A549 (cell line): Measurements from ENCODE around the gene ENTPD2. TPM values are rescaled to one million over a fixed set of nuclear protein-coding genes. Genes with fewer than 3 reads are reported as not detected.

ENCODE experiments used
- ATAC-seq, 2 experiments: fragments of 200-7000 bp in 1 of 2; fragments of >200 bp in 1 of 2; cut with Nextera tagmentation in 1 of 2; cut with Tn5 transposase in 1 of 2; 3 replicates each; pipeline versions ENCODE4 v1.8.0 to v1.9.1; 2018 to 2020; ENCODE audit warnings: mild to moderate bottlenecking in 1 of 2, moderate library complexity in 1 of 2
- CTCF ChIA-PET: fragments of 300-600 bp; sonication (Branson Sonifier 250); formaldehyde crosslinking; extraction: SDS; loops from one replicate; lab custom pipeline; 2021; ENCODE audit warnings: antibody characterized with exemption, inconsistent platforms; lab: Yijun Ruan, JAX
- POLR2A ChIA-PET: fragments of 350-600 bp; formaldehyde crosslinking; extraction: SDS; loops from one replicate; lab custom pipeline; 2021; ENCODE audit warnings: antibody characterized with exemption, inconsistent platforms; lab: Yijun Ruan, JAX
- DNase-seq, 2 experiments: peaks; one replicate each; pipeline versions ENCODE4 v3.0.0 to v3.0.0-alpha.2; 2011 to 2016; ENCODE audit warnings: low read depth in 1 of 2, low spot score in 1 of 2
- FAIRE-seq: peaks from 2 replicates; lab custom pipeline; 2011; peaks lifted over from hg19 to GRCh38; lab: Jason Lieb, UNC
- H3K27ac ChIP-seq, 2 experiments: fragments of >200 bp; sonication (Bioruptor Twin); formaldehyde crosslinking; 3 replicates each; pipeline ENCODE4 v1.5.1; 2016 to 2017
- H3K4me1 ChIP-seq: fragments of >200 bp; sonication (Bioruptor Twin); formaldehyde crosslinking; 3 replicates; pipeline ENCODE4 v1.6.1; 2016
- H3K4me2 ChIP-seq: fragments of >200 bp; sonication (Bioruptor Twin); formaldehyde crosslinking; 3 replicates; pipeline ENCODE4 v1.6.1; 2016
- H3K4me3 ChIP-seq: fragments of >200 bp; sonication (Bioruptor Twin); formaldehyde crosslinking; 3 replicates; pipeline ENCODE4 v1.5.1; 2016
- H3K9me3 ChIP-seq: fragments of >200 bp; sonication (Bioruptor Twin); formaldehyde crosslinking; 3 replicates; pipeline ENCODE4 v1.6.1; 2016
- ATOH8 ChIP-seq: fragments of 250-450 bp; sonication (Bioruptor Pico); IDR thresholded peaks from 2 replicates; pipeline ENCODE4 v1.5.0; 2020; ENCODE audit warnings: low read depth, mild to moderate bottlenecking, moderate library complexity
- CHD2 ChIP-seq: fragments of 150-350 bp; IDR thresholded peaks from 2 replicates; pipeline ENCODE4 v1.6.1; 2014; ENCODE audit warnings: low read length; ENCODE audit not compliant: partially characterized antibody
- EHF ChIP-seq: fragments of 250-450 bp; sonication (Bioruptor Pico); IDR thresholded peaks from 2 replicates; pipeline ENCODE4 v1.5.0; 2020; ENCODE audit warnings: mild to moderate bottlenecking
- EHMT2 ChIP-seq: fragments of 200-600 bp; sonication (generic); IDR thresholded peaks from 2 replicates; pipeline ENCODE4 v1.6.1; 2016; ENCODE audit warnings: antibody characterized with exemption, low read depth, mild to moderate bottlenecking, moderate library complexity
- FOXS1 ChIP-seq: fragments of 250-450 bp; sonication (Bioruptor Pico); IDR thresholded peaks from 2 replicates; pipeline ENCODE4 v1.5.0; 2020; ENCODE audit warnings: mild to moderate bottlenecking, moderate library complexity
- GATA3 ChIP-seq: IDR thresholded peaks from 2 replicates; pipeline ENCODE4 v1.6.1; 2012; ENCODE audit warnings: borderline replicate concordance
- HES2 ChIP-seq: fragments of >200 bp; sonication (Bioruptor Twin); formaldehyde crosslinking; IDR thresholded peaks from 2 replicates; pipeline ENCODE4 v1.6.1; 2016
- HMGXB4 ChIP-seq: fragments of 250-450 bp; sonication (Bioruptor Pico); IDR thresholded peaks from 2 replicates; pipeline ENCODE4 v1.5.0; 2021; ENCODE audit warnings: mild to moderate bottlenecking, moderate library complexity, borderline replicate concordance
- JUNB ChIP-seq: fragments of >200 bp; sonication (Bioruptor Twin); formaldehyde crosslinking; IDR thresholded peaks from 2 replicates; pipeline ENCODE4 v1.6.1; 2016
- NPAS2 ChIP-seq: fragments of 250-450 bp; sonication (Bioruptor Pico); IDR thresholded peaks from 2 replicates; pipeline ENCODE4 v1.8.0; 2022; ENCODE audit warnings: mild to moderate bottlenecking, moderate library complexity, borderline replicate concordance
- NR3C1 ChIP-seq: fragments of >200 bp; sonication (Bioruptor Twin); formaldehyde crosslinking; IDR thresholded peaks from 3 replicates; pipeline ENCODE4 v1.6.1; 2017
- PBX3 ChIP-seq: IDR thresholded peaks from 2 replicates; pipeline ENCODE4 v1.6.1; 2012
- POLR2A ChIP-seq: IDR thresholded peaks from 2 replicates; pipeline ENCODE4 v1.6.1; 2012; ENCODE audit warnings: mild to moderate bottlenecking, low read length
- POLR2AphosphoS2 ChIP-seq: conservative IDR thresholded peaks from 2 replicates; pipeline ENCODE4 v1.6.1; 2012; ENCODE audit warnings: low read length, improper control_type of control experiment, inconsistent platforms
- RAD21 ChIP-seq, 2 experiments: fragments of >200 bp in 1 of 2; sonication (Bioruptor Twin) in 1 of 2; formaldehyde crosslinking in 1 of 2; IDR thresholded peaks in 1 of 2; conservative IDR thresholded peaks in 1 of 2; 2 replicates in 1 of 2; 3 replicates in 1 of 2; pipeline ENCODE4 v1.6.1; 2012 to 2018; ENCODE audit warnings: inconsistent platforms in 1 of 2
- REST ChIP-seq: fragments of 200-600 bp; sonication (generic); IDR thresholded peaks from 2 replicates; pipeline ENCODE4 v1.6.1; 2016; ENCODE audit warnings: antibody characterized with exemption, mild to moderate bottlenecking, moderate library complexity
- RNF2 ChIP-seq: fragments of 200-600 bp; sonication (generic); IDR thresholded peaks from 2 replicates; pipeline ENCODE4 v1.6.1; 2016; ENCODE audit warnings: low read depth, mild to moderate bottlenecking, antibody characterized with exemption, moderate library complexity, borderline replicate concordance
- SMC3 ChIP-seq: fragments of >200 bp; sonication (Bioruptor Twin); formaldehyde crosslinking; IDR thresholded peaks from 3 replicates; pipeline ENCODE4 v1.6.1; 2018; ENCODE audit warnings: inconsistent platforms
- TFCP2L1 ChIP-seq: fragments of 250-450 bp; sonication (Bioruptor Pico); IDR thresholded peaks from 2 replicates; pipeline ENCODE4 v1.5.0; 2021; ENCODE audit warnings: mild to moderate bottlenecking
- ZC3H11A ChIP-seq: fragments of 450-650 bp; IDR thresholded peaks from 2 replicates; pipeline ENCODE4 v1.6.1; 2014; ENCODE audit warnings: antibody characterized with exemption, mild to moderate bottlenecking
- ZFP36 ChIP-seq: fragments of 450-650 bp; IDR thresholded peaks from 2 replicates; pipeline ENCODE4 v1.6.1; 2014; ENCODE audit warnings: borderline replicate concordance; ENCODE audit not compliant: partially characterized antibody
- ZNF302 ChIP-seq: fragments of 250-450 bp; sonication (Bioruptor Pico); IDR thresholded peaks from 2 replicates; pipeline ENCODE4 v1.9.0; 2021; ENCODE audit warnings: inconsistent platforms, mild to moderate bottlenecking, moderate library complexity
- ZSCAN20 ChIP-seq: fragments of 250-450 bp; sonication (Bioruptor Pico); IDR thresholded peaks from 2 replicates; pipeline ENCODE4 v1.8.0; 2022; ENCODE audit warnings: mild to moderate bottlenecking, moderate library complexity
- WGBS: methylation state at CpG from one replicate; pipeline ENCODE4 v1.1.6; 2017; ENCODE audit errors: missing lambda C conversion rate; 5-methylcytosine and 5-hydroxymethylcytosine counted together
- polyA plus RNA-seq, 4 experiments: library from polyadenylated mRNA; depleted of rRNA in 3 of 4; stranded (reverse); fragments of >200 nt; fragmentation: RNase III in 1 of 4; extraction: RNeasy Plus Mini Kit Qiagen cat#74134 plus additional on column Dnase treatment in 1 of 4; gene quantifications; 2 replicates in 3 of 4; 3 replicates in 1 of 4; pipeline ENCODE4 v1.2.3, GENCODE V29; 2011 to 2017

ENTPD2 gene
- polyA plus RNA-seq, 2 of the 4 experiments (the other 2 are of a cell fraction): 0.75 to 1.2 TPM

- ChIA-PET CTCF (interaction anchor here (1.4 to 19.2 kb wide), 6 partner anchors 7 to 45 kb away, joined by 3 to 656 read pairs (median 207); partner anchors contain the start of genes ABCA2, DPP7, ENTPD2 and FUT7), POLR2A (interaction anchor here (0.6 to 3.9 kb wide), 4 partner anchors 15 to 251 kb away, joined by 3 to 18 read pairs (median 6); partner anchors contain the start of genes MAN1B1 and TUBB4B)
- H3K4me2 ChIP-seq: peak overlapping the region; percentile 74
- no peak for TF ChIP-seq ATOH8 (CRISPR knock-in tag)
- TF ChIP-seq GATA3: no peak
- TF ChIP-seq HES2: no peak
- no peak for TF ChIP-seq ZFP36
- TF ChIP-seq CHD2: no peak
- TF ChIP-seq JUNB: no peak
- no peak for TF ChIP-seq ZNF302 (CRISPR knock-in tag)
- no peak for TF ChIP-seq ZSCAN20 (CRISPR knock-in tag)
- no peak for TF ChIP-seq POLR2AphosphoS2
- TF ChIP-seq PBX3: no peak
- TF ChIP-seq ZC3H11A: no peak
- TF ChIP-seq TFCP2L1 (CRISPR knock-in tag): no peak
- no peak overlapping the region for H3K4me3 ChIP-seq
- no peak for ATAC-seq
- DNase-seq: no peak
- WGBS: 92% methylated on average over 2 of the region's 2 CpGs
- peak overlapping the region; percentile 62 to 88 for H3K27ac ChIP-seq
- H3K4me1 ChIP-seq: peaks cover 27% of the 10 kb centered on the region
- no peak for FAIRE-seq
- no peaks in the 10 kb centered on the region for H3K9me3 ChIP-seq
Measured at GRCh38 chr9:137071282-137071681, 17.4 kb upstream of the ENTPD2 start.

- ATAC-seq: peak; percentile 23 to 48; a peak in 4 of 6 replicates
- WGBS: 21% methylated on average over 5 of the region's 6 CpGs
- Histone ChIP-seq H3K4me3 (peak overlapping the region; percentile 52), H3K4me2 (peak overlapping the region; percentile 74), H3K9me3 (no peaks in the 10 kb centered on the region), H3K4me1 (peaks cover 27% of the 10 kb centered on the region), H3K27ac (peak overlapping the region; percentile 62 to 88)
- FAIRE-seq: no peak
- no peak for DNase-seq
- TF ChIP-seq HMGXB4 (CRISPR knock-in tag): no peak
- no peak for TF ChIP-seq NR3C1
- TF ChIP-seq NPAS2 (CRISPR knock-in tag): no peak
- no peak for TF ChIP-seq RNF2
- TF ChIP-seq FOXS1: no peak
- TF ChIP-seq EHMT2: no peak
- TF ChIP-seq SMC3: no peak
- TF ChIP-seq RAD21 (conservative IDR thresholded peaks at IDR 0.05 in 1 of 2, IDR thresholded peaks at IDR 0.05 in 1 of 2): no peak
- TF ChIP-seq REST: no peak
- no peak for TF ChIP-seq POLR2A
- no peak for TF ChIP-seq ZSCAN20 (CRISPR knock-in tag)
- no peak for TF ChIP-seq TFCP2L1 (CRISPR knock-in tag)
- no peak for TF ChIP-seq EHF (CRISPR knock-in tag)
- ChIA-PET CTCF (interaction anchor here (1.4 to 19.2 kb wide), 6 partner anchors 15 to 44 kb away, joined by 3 to 656 read pairs (median 207); partner anchors contain the start of genes ABCA2, DPP7, ENTPD2 and FUT7), POLR2A (interaction anchor here (0.6 to 3.9 kb wide), 5 partner anchors 15 to 251 kb away, joined by 3 to 18 read pairs (median 5); partner anchors contain the start of genes MAN1B1, NPDC1 and TUBB4B)
Measured at GRCh38 chr9:137070906-137071275, 17.0 kb upstream of the ENTPD2 start.
